HepG2 (cell line): ENCODE results near the gene DYNC2H1.

Experiments
- ELF1 ChIP-seq: sonication (generic); formaldehyde crosslinking; IDR thresholded peaks from 2 replicates; pipeline ENCODE4 v1.4.0; 2020; ENCODE audit warnings: missing genetic modification reagents
- FOXA3 ChIP-seq: IDR thresholded peaks from 2 replicates; pipeline ENCODE4 v1.6.1; 2016; ENCODE audit warnings: missing genetic modification reagents, missing compliant biosample characterization
- MXI1 ChIP-seq: IDR thresholded peaks from 3 replicates; pipeline ENCODE4 v1.6.1; 2012; ENCODE audit warnings: low read depth, low read length, inconsistent platforms, borderline replicate concordance
- NFIC ChIP-seq: IDR thresholded peaks from 2 replicates; pipeline ENCODE4 v1.6.1; 2012; ENCODE audit warnings: mild to moderate bottlenecking, low read length, inconsistent platforms
- RAD21 ChIP-seq: fragments of 450-650 bp; formaldehyde crosslinking; IDR thresholded peaks from 2 replicates; pipeline ENCODE4 v1.5.0; 2020; ENCODE audit warnings: mild to moderate bottlenecking
- SMAD3 ChIP-seq: sonication (generic); formaldehyde crosslinking; IDR thresholded peaks from 2 replicates; pipeline ENCODE4 v1.4.0; 2020; ENCODE audit warnings: missing genetic modification reagents
- ZSCAN9 ChIP-seq: IDR thresholded peaks from 2 replicates; pipeline ENCODE4 v1.6.1; 2016; ENCODE audit warnings: borderline replicate concordance

DNA sequence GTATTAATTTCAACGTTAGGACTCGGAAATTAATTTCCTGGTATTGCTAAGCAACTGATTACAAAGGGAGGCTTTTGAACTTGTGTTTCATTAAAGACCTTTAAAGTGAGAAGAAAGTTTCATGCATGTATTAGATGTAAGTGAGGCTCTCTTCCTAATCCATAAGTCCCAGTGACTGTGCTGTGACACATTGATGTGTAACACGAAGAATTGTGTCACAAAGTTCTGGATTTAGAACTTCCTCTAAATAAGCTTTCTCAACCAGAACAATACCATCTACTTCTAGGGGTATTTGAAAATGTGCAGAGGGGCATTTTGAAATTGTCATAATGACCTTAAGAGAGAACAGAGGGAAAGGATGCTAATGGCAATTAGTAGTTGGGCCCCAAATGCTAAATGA, 31.7 kb upstream of the DYNC2H1 start:
- no peak for TF ChIP-seq ZSCAN9 (CRISPR knock-in tag)
- TF ChIP-seq ELF1 (CRISPR knock-in tag): no peak
- TF ChIP-seq SMAD3 (CRISPR knock-in tag): no peak
- no peak for TF ChIP-seq MXI1
- no peak for TF ChIP-seq NFIC
- no peak for TF ChIP-seq RAD21 (CRISPR knock-in tag)
- no peak for TF ChIP-seq FOXA3 (CRISPR knock-in tag)
